NT2/D1 (cell line): ENCODE data around the gene KLHL18.
A peak's percentile ranks its signal among the peaks of the same experiment; 100 is the strongest.

ENCODE experiments used
- DNase-seq: peaks from one replicate; pipeline ENCODE4 v3.0.0-alpha.2; 2011; ENCODE audit warnings: low read depth, low spot score
- H3K27me3 ChIP-seq: 2 replicates; pipeline ENCODE4 v1.6.0; 2011; ENCODE audit warnings: mild to moderate bottlenecking; ENCODE audit not compliant: insufficient read length, insufficient read depth
- H3K36me3 ChIP-seq: 2 replicates; pipeline ENCODE4 v1.6.1; 2011; ENCODE audit warnings: mild to moderate bottlenecking, low read length, mixed read lengths; ENCODE audit not compliant: insufficient read depth, insufficient read length
- H3K4me1 ChIP-seq: 2 replicates; pipeline ENCODE4 v1.5.1; 2011; ENCODE audit not compliant: insufficient read depth, insufficient read length
- H3K4me3 ChIP-seq: 2 replicates; pipeline ENCODE4 v1.5.1; 2011; ENCODE audit warnings: low read depth; ENCODE audit not compliant: insufficient read length
- H3K9ac ChIP-seq: 2 replicates; pipeline ENCODE4 v1.6.0; 2011; ENCODE audit warnings: low read depth; ENCODE audit not compliant: insufficient read length
- H3K9me3 ChIP-seq: 2 replicates; pipeline ENCODE4 v1.5.1; 2011; ENCODE audit warnings: mild to moderate bottlenecking, low read length; ENCODE audit not compliant: insufficient read depth
- SUZ12 ChIP-seq: IDR thresholded peaks from 2 replicates; pipeline ENCODE4 v1.6.1; 2011; ENCODE audit not compliant: insufficient read length, insufficient read depth; ENCODE audit errors: extremely low read depth
- YY1 ChIP-seq: IDR thresholded peaks from 2 replicates; pipeline ENCODE4 v1.6.1; 2011; ENCODE audit not compliant: insufficient read length, insufficient read depth
- ZNF274 ChIP-seq: IDR thresholded peaks from 2 replicates; pipeline ENCODE4 v1.6.1; 2011; ENCODE audit warnings: mild to moderate bottlenecking, low read depth, low read length

The KLHL18 gene

DNA sequence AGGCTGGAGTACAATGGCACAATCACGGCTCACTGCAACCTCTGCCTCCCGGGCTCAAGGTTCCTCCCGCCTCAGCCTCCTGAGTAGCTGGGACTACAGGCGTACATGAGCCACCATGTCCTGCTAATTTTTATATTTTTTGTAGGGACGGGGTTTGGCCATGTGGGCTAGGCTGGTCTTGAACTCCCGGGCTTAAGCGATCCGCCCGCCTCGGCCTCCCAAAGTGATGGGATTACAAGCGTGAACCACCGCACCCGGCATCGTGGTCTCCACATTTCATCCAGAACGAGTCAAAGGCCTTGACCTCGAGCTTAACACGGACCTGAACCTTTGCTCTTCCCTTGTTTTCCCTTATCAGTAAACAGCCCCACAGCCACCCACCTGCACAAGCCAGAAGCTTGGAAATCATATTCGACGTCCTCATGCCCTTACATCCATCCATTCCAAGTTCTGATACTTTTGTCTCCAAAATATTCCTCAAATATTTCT is 96.7 kb downstream of the KLHL18 start:
- Histone ChIP-seq H3K9ac (peak overlapping the region; percentile 93), H3K4me3 (peak overlapping the region; percentile 96), H3K4me1 (peaks cover 7% of the 10 kb centered on the region), H3K27me3 (no peaks in the 10 kb centered on the region), H3K9me3 (no peaks in the 10 kb centered on the region), H3K36me3 (peaks cover 10% of the 10 kb centered on the region)
- DNase-seq, result no peak
- TF ChIP-seq SUZ12 (no peak), ZNF274 (no peak), YY1 (no peak)

DNA sequence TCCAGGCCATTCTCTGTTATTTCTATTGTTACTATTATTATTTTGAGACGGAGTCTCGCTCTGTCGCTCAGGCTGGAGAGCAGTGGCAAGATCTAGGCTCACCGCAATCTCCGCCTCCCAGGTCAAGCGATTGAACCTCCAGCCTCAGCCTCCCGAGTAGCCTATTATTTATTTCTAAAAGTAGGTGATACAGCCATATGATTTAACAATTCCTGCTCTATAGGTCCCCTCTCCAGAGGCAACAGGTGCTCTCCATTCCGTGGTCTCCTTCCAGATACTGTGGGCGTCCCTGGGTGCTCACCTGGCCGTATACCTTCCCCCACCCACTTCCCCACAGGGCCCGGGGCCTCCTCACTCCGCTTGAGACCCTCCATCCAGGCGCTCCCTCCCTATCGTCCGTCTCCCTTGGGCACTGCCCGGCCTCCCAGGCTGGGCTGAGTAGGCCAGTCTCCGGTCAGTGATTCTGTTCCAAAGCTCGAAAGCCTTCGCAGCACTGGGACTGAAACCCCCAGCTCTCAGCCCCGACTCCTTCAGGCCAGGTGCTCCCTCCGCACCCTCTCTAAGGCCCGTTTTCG is 97.4 kb downstream of the KLHL18 start:
- TF ChIP-seq YY1, result no peak
- no peak for TF ChIP-seq SUZ12
- TF ChIP-seq ZNF274, result no peak
- no peaks in the 10 kb centered on the region for H3K9me3 ChIP-seq
- no peaks in the 10 kb centered on the region for H3K27me3 ChIP-seq
- no peak for DNase-seq
- H3K36me3 ChIP-seq, result peaks cover 13% of the 10 kb centered on the region
- peak overlapping the region; percentile 93 for H3K9ac ChIP-seq
- peaks cover 7% of the 10 kb centered on the region for H3K4me1 ChIP-seq
- H3K4me3 ChIP-seq, result peak overlapping the region; percentile 96

DNA sequence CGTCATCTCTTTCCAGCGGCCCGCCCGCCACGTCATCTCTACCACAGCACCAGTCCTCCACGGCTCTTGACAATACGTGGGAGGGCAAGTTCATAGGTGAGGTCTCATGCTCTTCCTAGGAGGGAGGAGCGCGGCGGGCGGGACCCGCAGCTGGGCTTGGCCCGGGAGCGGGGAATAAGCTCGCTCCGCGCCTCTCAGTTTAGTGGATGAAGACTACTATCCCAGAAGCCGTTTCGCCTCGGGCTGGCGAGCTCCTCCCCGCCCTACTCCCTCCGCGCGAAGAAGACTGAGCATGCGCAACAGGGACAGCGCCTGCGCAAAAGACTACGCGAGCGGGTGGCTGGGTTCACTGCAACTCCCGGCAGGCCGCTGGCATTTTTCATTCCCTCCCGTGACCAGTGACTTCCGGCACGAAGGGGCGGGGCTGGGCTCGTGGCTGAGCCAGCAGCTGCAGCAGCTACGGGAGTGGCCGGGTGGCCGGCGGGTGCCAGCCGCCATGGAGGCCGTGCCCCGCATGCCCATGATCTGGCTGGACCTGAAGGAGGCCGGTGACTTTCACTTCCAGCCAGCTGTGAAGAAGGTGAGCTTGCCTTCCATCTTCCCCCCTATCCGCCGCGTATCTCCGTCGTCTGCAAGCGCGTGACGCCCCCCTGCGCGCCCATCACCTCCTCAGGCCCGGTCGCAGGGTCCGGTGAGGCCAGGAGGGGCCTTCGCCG is 98.0 kb downstream of the KLHL18 start, which contains the start of gene PTPN23:
Gene PTPN23, plus strand, starts transcription at position 421 of the 716 bp plus-strand sequence. Its CDS starts 76 bp downstream, at position 497.
- Histone ChIP-seq H3K9ac (peak within 1 kb of the TSS; percentile 99), H3K36me3 (peaks cover 13% of the 10 kb centered on the region), H3K4me1 (peaks cover 7% of the 10 kb centered on the region), H3K9me3 (no peaks in the 10 kb centered on the region), H3K27me3 (no peaks in the 10 kb centered on the region), H3K4me3 (peak within 1 kb of the TSS; percentile 96)
- DNase-seq, result peak; percentile 96
- TF ChIP-seq YY1 (peak; percentile 37), ZNF274 (no peak)

DNA sequence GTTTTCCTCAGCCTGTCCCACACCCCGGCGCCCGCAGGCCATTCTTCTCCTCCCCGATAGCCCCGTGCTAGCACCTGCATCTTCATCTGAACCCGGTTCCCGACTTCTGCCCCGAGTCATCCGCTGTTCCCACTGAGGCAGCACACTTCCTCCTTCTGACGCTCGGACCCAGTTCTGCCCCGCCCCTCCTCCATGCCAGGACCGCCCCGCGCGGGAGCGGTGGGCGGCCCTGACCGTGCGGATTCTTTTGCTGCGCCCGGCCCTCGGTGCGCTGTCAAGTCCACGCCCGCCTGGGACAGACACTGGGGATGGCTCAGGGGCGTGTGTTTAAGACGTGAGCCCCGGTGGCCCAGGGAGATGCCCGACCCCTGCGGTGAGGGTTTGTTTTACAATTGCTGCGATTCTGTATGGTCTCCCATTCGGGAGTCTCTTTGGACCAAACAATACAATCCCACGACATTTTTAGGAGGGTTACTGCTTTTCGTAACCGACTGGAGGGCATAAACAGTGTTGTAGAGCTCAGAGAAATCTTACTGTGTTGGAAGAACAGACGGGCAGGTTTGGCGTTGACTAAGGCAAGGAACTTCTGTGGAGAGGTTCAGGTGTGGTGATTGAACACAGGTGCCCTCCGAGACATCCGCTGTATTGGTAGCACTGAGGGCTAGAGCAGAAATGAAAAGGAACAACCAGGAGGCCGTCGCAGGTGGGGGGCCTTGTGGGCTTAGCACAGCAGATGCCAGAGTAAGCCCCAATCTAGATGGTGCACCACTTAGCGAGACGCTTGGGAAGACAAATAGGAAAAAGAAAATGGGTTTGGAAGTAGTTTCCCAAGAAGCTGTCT is 98.8 kb downstream of the KLHL18 start:
- H3K27me3 ChIP-seq, result no peaks in the 10 kb centered on the region
- DNase-seq, result peak; percentile 63

DNA sequence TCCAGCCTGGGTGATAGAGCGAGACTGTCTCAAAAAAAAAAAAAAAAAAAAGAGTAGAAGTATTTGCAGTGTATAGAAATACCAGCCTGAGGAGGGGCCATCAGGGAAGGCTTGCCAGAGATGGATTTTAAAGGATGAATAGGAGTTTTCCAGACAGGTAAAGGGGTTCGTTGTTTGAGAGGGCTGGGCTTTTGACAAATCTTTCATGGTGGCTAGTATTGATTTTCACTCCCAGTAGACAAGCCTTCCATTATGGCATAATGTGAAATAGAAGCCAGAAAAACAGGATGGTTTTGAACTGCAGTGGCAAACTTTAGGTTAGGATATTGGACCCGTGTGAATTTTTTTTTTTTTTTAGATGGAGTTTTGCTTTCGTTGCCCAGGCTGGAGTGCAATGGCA is 101.7 kb downstream of the KLHL18 start:
- no peak overlapping the region for H3K4me3 ChIP-seq
- peaks cover 38% of the 10 kb centered on the region for H3K36me3 ChIP-seq
- no peaks in the 10 kb centered on the region for H3K9me3 ChIP-seq
- no peak for TF ChIP-seq SUZ12
- TF ChIP-seq YY1, result no peak
- TF ChIP-seq ZNF274, result no peak
- DNase-seq, result no peak
- no peaks in the 10 kb centered on the region for H3K27me3 ChIP-seq
- no peak overlapping the region for H3K9ac ChIP-seq
- peaks cover 5% of the 10 kb centered on the region for H3K4me1 ChIP-seq

More for the DNA sequence above, 98.8 kb downstream of the KLHL18 start:
- Histone ChIP-seq H3K36me3 (peaks cover 14% of the 10 kb centered on the region), H3K4me3 (peak overlapping the region; percentile 96), H3K4me1 (peaks cover 7% of the 10 kb centered on the region), H3K9me3 (no peaks in the 10 kb centered on the region), H3K9ac (peak overlapping the region; percentile 99)
- no peak for TF ChIP-seq YY1
- TF ChIP-seq SUZ12, result no peak
- no peak for TF ChIP-seq ZNF274

DNA sequence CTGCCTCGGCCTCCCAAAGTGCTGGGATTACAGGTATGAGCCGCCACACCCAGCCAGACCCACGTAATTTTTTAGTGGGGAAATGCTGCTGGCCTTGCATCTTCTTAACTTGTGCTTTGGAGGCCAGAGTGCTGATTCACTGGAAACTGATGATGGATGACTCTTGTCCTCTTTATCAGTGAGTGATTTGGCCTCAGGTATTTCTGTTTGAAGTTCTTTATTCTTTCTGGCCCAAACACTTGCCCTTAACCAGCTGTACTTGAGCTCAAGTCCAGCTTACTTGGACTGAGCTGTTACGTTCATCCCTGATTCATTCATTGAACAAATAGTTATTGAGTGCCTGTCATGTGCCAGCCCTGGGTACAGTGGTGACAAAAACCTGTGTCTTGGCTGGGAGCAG is 102.3 kb downstream of the KLHL18 start:
- peaks cover 38% of the 10 kb centered on the region for H3K36me3 ChIP-seq
- no peak overlapping the region for H3K4me3 ChIP-seq
- H3K9me3 ChIP-seq, result no peaks in the 10 kb centered on the region
- no peak for TF ChIP-seq ZNF274
- TF ChIP-seq SUZ12, result no peak
- no peak for TF ChIP-seq YY1
- no peaks in the 10 kb centered on the region for H3K27me3 ChIP-seq
- H3K4me1 ChIP-seq, result peaks cover 2% of the 10 kb centered on the region
- no peak overlapping the region for H3K9ac ChIP-seq
- DNase-seq, result no peak

DNA sequence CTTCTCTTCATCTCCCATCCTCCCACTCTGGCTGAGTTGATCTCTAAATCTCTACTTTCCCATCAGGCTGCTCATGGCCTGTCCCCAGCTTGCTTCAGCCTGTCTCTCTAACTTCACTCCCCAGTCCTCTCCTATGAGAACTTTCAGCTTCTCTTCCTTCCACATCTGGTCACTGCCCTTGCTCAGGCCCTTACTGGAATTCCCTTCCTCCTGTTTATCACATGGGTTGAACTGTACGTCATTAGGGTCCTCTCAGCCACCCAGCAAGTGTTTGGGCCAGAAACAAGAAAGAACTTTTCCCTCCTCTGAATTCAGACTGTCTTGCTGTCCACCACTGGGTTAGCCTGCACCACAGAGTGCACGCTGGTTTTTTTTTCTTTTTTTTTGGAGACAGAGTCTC is 103.1 kb downstream of the KLHL18 start:
- Histone ChIP-seq H3K4me1 (peaks cover 2% of the 10 kb centered on the region), H3K9me3 (no peaks in the 10 kb centered on the region), H3K27me3 (no peaks in the 10 kb centered on the region), H3K36me3 (peaks cover 42% of the 10 kb centered on the region), H3K9ac (no peak overlapping the region), H3K4me3 (no peak overlapping the region)
- no peak for TF ChIP-seq YY1
- no peak for TF ChIP-seq SUZ12
- no peak for TF ChIP-seq ZNF274
- no peak for DNase-seq
